NK-92 (cell line): Measurements from ENCODE around the gene BPHL.
A peak's percentile ranks its signal among the peaks of the same experiment; 100 is the strongest.
"Not testable (repeated sequence)": the region's sequence is repeated elsewhere in the genome, so short reads cannot be mapped to it uniquely, and the experiment has no call there.

Experiments used
- DNase-seq: peaks from one replicate; lab custom pipeline; 2025; ENCODE audit not compliant: unreplicated experiment; lab: John Stamatoyannopoulos, UW

Gene BPHL

DNA sequence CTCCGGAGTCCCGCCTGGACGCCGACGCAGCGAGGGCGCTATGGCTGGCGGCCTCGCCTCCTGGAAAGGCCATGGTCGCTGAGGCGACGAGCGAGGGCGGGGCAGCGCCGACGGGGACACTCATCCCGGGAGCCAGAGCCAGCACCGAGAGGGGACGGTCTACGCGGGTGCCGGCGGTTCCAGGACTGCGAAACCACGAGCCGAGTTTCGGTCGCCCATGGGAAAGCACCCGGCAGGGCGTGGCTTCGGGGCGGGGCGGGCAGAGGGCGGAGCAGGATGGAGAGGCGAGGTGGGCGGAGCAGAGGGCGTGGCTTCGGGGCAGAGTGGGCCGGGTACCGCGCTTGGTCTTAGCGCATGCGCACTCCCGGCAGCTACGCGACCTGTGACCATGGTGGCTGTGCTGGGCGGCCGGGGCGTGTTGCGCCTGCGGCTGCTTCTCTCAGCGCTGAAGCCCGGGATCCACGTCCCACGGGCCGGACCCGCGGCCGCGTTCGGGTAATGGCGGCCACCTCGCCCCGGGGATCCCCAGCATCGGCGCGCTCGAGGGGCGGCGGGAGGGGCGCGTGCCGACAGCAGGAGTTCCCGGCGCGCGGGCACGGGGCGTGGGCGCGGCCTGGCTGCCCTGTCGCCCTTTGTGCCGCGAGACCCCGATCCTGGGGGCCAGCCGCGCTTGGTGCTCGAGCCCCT is at the start of gene BPHL:
Gene BPHL, plus strand, starts transcription at position 359 of the 687 bp plus-strand sequence. Its CDS starts 30 bp downstream, at position 389.
- DNase-seq = peak; percentile 86

- DNase-seq = no peak
Measured at GRCh38 chr6:3071568-3071967, 46.9 kb upstream of the BPHL start.

DNA sequence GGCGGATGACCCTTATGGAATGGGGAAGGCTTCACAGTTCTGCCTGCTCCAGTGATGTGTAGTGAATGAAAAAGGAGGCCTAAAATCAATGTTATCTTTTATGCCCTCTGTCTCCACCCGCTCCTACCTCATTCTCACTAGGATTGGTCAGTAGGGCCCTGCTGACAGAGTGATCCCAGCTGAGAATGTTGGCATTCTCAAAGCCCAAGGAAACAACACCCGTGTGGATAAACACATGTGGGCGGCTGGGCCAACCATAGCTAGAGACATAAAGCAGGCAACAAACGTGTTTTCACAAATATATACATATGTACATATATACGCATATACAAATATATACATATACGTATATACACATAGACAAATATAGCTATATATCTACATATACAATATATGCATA is 45.7 kb upstream of the BPHL start:
- no peak for DNase-seq

- no peak for DNase-seq
Measured at GRCh38 chr6:3073382-3073781, 45.1 kb upstream of the BPHL start.

- DNase-seq = no peak
Measured at GRCh38 chr6:3075772-3076113, 42.8 kb upstream of the BPHL start.

DNA sequence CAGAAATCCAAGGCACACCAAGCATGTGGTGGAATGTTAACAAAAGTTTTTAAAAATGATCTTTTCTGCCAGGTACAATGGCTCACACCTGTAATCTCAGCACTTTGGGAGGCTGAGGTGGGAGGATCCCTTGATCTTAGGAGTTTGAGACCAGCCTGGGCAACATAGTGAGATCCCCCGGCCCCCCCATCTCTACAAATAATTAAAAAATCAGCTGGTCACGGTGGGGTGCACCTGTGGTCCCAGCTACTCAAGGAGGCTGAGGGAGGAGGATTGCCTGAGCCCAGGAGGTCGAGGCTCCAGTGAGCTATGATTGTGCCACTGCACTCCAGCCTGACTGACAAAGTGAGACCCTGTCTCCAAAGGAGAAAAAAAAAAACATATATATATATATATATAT is 42.2 kb upstream of the BPHL start:
- no peak for DNase-seq

DNA sequence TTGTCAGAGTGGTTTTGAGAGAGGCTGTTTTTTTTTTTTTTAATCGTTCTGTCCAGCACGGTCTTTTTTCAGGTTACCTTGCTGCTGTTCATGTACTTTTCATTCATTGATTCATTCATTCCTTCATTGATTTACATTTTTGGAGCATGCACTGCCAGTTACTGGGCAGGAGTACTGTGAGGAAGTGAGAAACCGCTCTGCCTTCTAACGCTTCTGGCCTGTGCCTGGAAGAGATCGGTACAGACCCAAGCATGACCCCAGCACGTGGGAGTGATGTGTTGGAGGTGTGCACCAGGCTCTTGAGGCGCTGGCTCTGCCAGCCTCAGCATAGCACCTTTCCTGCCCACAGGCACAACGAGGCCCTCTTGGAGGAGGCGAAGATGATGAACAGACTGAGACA is 41.1 kb upstream of the BPHL start:
- DNase-seq = no peak

- DNase-seq = not testable (repeated sequence)
Measured at GRCh38 chr6:3078952-3079351, 39.6 kb upstream of the BPHL start.

DNA sequence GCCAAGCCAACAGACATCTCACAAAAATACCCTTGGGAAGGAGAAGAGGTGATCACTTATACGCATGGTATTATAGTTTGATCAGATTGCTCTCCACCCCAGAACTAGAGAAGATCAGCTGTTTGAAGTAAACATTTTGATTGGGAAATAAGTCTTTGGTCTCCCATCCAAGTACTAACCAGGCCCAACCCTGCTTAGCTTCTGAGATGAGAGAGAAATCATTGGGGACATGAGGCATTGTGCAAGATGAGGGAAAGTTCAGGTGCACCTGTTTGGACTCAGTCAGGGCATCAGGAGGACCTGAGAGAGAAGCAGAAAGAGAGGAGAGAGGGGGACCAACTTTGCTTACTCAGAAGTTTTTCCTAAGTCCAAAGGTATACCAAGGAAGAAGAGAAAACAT is 38.8 kb upstream of the BPHL start:
- DNase-seq = no peak

GRCh38 chr6:3081960-3082359 is 36.6 kb upstream of the BPHL start:
- no peak for DNase-seq

- DNase-seq = no peak
Measured at GRCh38 chr6:3085074-3085473, 33.4 kb upstream of the BPHL start.

- no peak for DNase-seq
Measured at GRCh38 chr6:3086282-3086946, 32.1 kb upstream of the BPHL start.

GRCh38 chr6:3088446-3088845 is 30.1 kb upstream of the BPHL start:
- no peak for DNase-seq

- DNase-seq = no peak
Measured at GRCh38 chr6:3088968-3089367, 29.5 kb upstream of the BPHL start.

- no peak for DNase-seq
Measured at GRCh38 chr6:3090013-3090412, 28.5 kb upstream of the BPHL start.

- DNase-seq = no peak
Measured at GRCh38 chr6:3094815-3095214, 23.7 kb upstream of the BPHL start.

DNA sequence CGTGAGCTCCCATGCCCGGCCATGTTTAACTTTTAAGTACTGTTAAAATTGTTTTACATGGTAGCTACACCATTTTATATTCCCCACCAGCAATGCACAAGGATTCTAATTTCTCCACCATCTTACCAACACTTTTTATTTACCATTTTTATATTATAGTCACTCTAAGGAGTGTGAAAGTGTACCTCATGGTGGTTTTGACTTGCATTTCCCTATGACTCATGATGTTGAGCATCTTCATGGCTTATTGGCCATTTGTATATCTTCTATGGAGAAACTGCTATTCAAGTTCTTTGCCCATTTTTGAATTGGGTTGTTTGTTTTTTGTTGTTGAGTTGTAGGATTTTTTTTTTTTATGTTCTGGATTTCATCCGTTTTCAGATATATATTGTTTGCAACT is 15.6 kb upstream of the BPHL start:
- DNase-seq = no peak

- DNase-seq = no peak
Measured at GRCh38 chr6:3108746-3109414, 9.6 kb upstream of the BPHL start.

- no peak for DNase-seq
Measured at GRCh38 chr6:3109761-3110160, 8.8 kb upstream of the BPHL start.

- no peak for DNase-seq
Measured at GRCh38 chr6:3114377-3114776, 4.1 kb upstream of the BPHL start.

DNA sequence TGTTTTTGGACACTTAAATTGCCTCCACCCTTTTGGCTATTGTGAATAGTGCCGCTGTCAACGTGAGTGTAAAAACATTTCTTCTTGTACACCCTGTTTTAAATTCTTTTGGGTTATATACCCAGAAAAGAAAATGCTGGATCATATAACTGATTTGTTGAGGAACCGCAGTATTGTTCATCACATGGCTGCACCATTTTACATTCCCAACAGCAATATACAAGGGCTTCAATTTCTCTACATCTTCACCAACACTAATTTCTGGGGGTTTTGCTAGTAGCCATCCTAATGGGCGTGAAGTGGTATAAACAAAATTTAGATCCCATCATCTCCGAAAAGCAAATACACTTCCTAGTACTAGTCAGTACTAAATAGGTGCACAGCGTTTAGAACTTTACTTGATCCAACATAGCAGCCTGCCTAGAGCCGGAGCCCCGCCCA is 579 bp upstream of the BPHL start:
- no peak for DNase-seq

GRCh38 chr6:3119040-3119723 is 671 bp downstream of the BPHL start:
- no peak for DNase-seq
